SK-N-SH (cell line): Measurements from ENCODE around the gene SIGLEC6. TPM values are rescaled to one million over a fixed set of nuclear protein-coding genes. Genes with fewer than 3 reads are reported as not detected.

ENCODE experiments used
- CTCF ChIA-PET: fragments of 300-600, 350-600 bp; formaldehyde crosslinking; extraction: SDS; loops from one replicate; lab custom pipeline; 2021; lab: Yijun Ruan, JAX
- POLR2A ChIA-PET: fragments of 350-600 bp; sonication (Branson Sonifier 250); formaldehyde crosslinking; extraction: SDS; loops from one replicate; lab custom pipeline; 2020; ENCODE audit warnings: antibody characterized with exemption, inconsistent platforms; lab: Yijun Ruan, JAX
- DNase-seq: peaks from one replicate; pipeline ENCODE4 v3.0.0; 2012
- H2AFZ ChIP-seq: fragments of 200-600 bp; sonication (generic); 2 replicates; pipeline ENCODE4 v1.8.1; 2016; ENCODE audit warnings: antibody characterized with exemption, mild to moderate bottlenecking, low read depth
- H3F3A ChIP-seq: fragments of 200-600 bp; sonication (generic); replicated peaks from 2 replicates; pipeline ENCODE3; 2016; ENCODE audit warnings: antibody characterized with exemption, mild to moderate bottlenecking; ENCODE audit not compliant: insufficient read depth
- H3K27ac ChIP-seq, 2 experiments: fragments of 200-500 bp in 1 of 2; fragments of 200-600 bp in 1 of 2; sonication (Bioruptor generic) in 1 of 2; sonication (generic), shearing (Covaris generic) in 1 of 2; 2 replicates each; pipeline versions ENCODE4 v1.5.1 to v1.6.1; 2014 to 2016; ENCODE audit warnings: low read depth in 2 of 2, inconsistent platforms in 1 of 2, low read length in 1 of 2, mild to moderate bottlenecking in 1 of 2, mixed read lengths in 1 of 2
- H3K27me3 ChIP-seq: fragments of 200-600 bp; sonication (generic), shearing (Covaris generic); 2 replicates; pipeline ENCODE4 v1.6.1; 2016; ENCODE audit warnings: mixed run types; ENCODE audit not compliant: insufficient read depth
- H3K36me3 ChIP-seq, 2 experiments: fragments of 200-500 bp in 1 of 2; fragments of 200-600 bp in 1 of 2; sonication (Bioruptor generic) in 1 of 2; sonication (generic) in 1 of 2; replicated peaks in 1 of 2; 2 replicates each; pipeline versions ENCODE3 to v1.5.1; 2014 to 2016; ENCODE audit warnings: low read length in 1 of 2, mild to moderate bottlenecking in 1 of 2; ENCODE audit not compliant: insufficient read depth in 2 of 2, control insufficient read depth in 1 of 2
- H3K4me1 ChIP-seq, 2 experiments: fragments of 200-500 bp in 1 of 2; fragments of 200-600 bp in 1 of 2; sonication (Bioruptor generic) in 1 of 2; sonication (generic), shearing (Covaris generic) in 1 of 2; 2 replicates each; pipeline versions ENCODE4 v1.5.1 to v1.6.1; 2014 to 2016; ENCODE audit warnings: low read depth in 1 of 2, low read length in 1 of 2, mixed run types in 1 of 2; ENCODE audit not compliant: insufficient read depth in 2 of 2, control insufficient read depth in 1 of 2
- H3K4me2 ChIP-seq: fragments of 200-600 bp; sonication (generic), shearing (Covaris generic); 2 replicates; pipeline ENCODE4 v1.6.1; 2017; ENCODE audit warnings: mixed run types
- H3K4me3 ChIP-seq, 2 experiments: fragments of 200-500 bp in 1 of 2; fragments of 200-600 bp in 1 of 2; sonication (Bioruptor generic) in 1 of 2; sonication (generic), shearing (Covaris generic) in 1 of 2; 2 replicates each; pipeline versions ENCODE4 v1.5.1 to v1.8.1; 2014 to 2016; ENCODE audit warnings: low read depth in 2 of 2, inconsistent platforms in 1 of 2, low read length in 1 of 2, mild to moderate bottlenecking in 1 of 2, mixed read lengths in 1 of 2, moderate library complexity in 1 of 2
- H3K79me2 ChIP-seq: fragments of 200-600 bp; sonication (generic); 2 replicates; pipeline ENCODE4 v1.8.1; 2017; ENCODE audit warnings: mild to moderate bottlenecking; ENCODE audit not compliant: insufficient read depth
- H3K9ac ChIP-seq: fragments of 200-600 bp; sonication (generic); 2 replicates; pipeline ENCODE4 v1.6.1; 2017; ENCODE audit warnings: mixed run types
- H3K9me2 ChIP-seq: fragments of 200-600 bp; sonication (generic); 2 replicates; pipeline ENCODE4 v1.6.1; 2017; ENCODE audit warnings: mixed run types
- H3K9me3 ChIP-seq: fragments of 200-600 bp; sonication (generic); 2 replicates; pipeline ENCODE4 v1.6.1; 2017; ENCODE audit warnings: mixed run types, mild to moderate bottlenecking, moderate library complexity
- H4K20me1 ChIP-seq: fragments of 200-600 bp; sonication (generic); 2 replicates; pipeline ENCODE4 v1.6.1; 2017; ENCODE audit warnings: mild to moderate bottlenecking, mixed run types; ENCODE audit not compliant: insufficient read depth
- CHD2 ChIP-seq: fragments of 150-350 bp; IDR thresholded peaks from 2 replicates; pipeline ENCODE4 v1.6.1; 2018; ENCODE audit warnings: low read length; ENCODE audit not compliant: partially characterized antibody
- EP300 ChIP-seq, 2 experiments: IDR thresholded peaks; 2 replicates each; pipeline versions ENCODE4 v1.4.0 to v1.6.1; 2012; ENCODE audit warnings: borderline replicate concordance in 1 of 2, low read depth in 1 of 2, low read length in 1 of 2
- FOSL2 ChIP-seq: IDR thresholded peaks from 2 replicates; pipeline ENCODE4 v1.4.0; 2012; ENCODE audit warnings: low read depth, mild to moderate bottlenecking, moderate library complexity, borderline replicate concordance
- FOXJ3 ChIP-seq: sonication (generic); formaldehyde crosslinking; IDR thresholded peaks from 2 replicates; pipeline ENCODE4 v1.5.1; 2020; ENCODE audit warnings: mild to moderate bottlenecking, missing genetic modification reagents
- NRF1 ChIP-seq: IDR thresholded peaks from 2 replicates; pipeline ENCODE4 v1.6.1; 2012; ENCODE audit warnings: low read depth, mild to moderate bottlenecking, low read length
- POLR2AphosphoS5 ChIP-seq: IDR thresholded peaks from 2 replicates; pipeline ENCODE4 v1.6.1; 2012; ENCODE audit warnings: low read depth, low read length
- RAD21 ChIP-seq: IDR thresholded peaks from 2 replicates; pipeline ENCODE4 v1.6.1; 2012; ENCODE audit warnings: mild to moderate bottlenecking, low read length
- RXRA ChIP-seq: IDR thresholded peaks from 2 replicates; pipeline ENCODE4 v1.4.0; 2012; ENCODE audit warnings: low read depth, mild to moderate bottlenecking, borderline replicate concordance
- SIN3A ChIP-seq: IDR thresholded peaks from 2 replicates; pipeline ENCODE4 v1.6.1; 2012; ENCODE audit warnings: low read depth, mild to moderate bottlenecking, low read length, moderate library complexity, borderline replicate concordance
- SMC3 ChIP-seq: IDR thresholded peaks from 2 replicates; pipeline ENCODE4 v1.6.1; 2012; ENCODE audit warnings: low read depth, low read length, improper control_type of control experiment
- YY1 ChIP-seq: IDR thresholded peaks from 2 replicates; pipeline ENCODE4 v1.4.0; 2012; ENCODE audit warnings: low read depth, mild to moderate bottlenecking
- WGBS: methylation state at CpG from one replicate; pipeline ENCODE4 v1.1.6; 2017; ENCODE audit warnings: low lambda C conversion rate; 5-methylcytosine and 5-hydroxymethylcytosine counted together
- polyA plus RNA-seq, 3 experiments: library from polyadenylated mRNA; depleted of rRNA; stranded (reverse); fragments of >200 nt; gene quantifications; 2 replicates each; pipeline ENCODE4 v1.2.3, GENCODE V29; 2012
- TF ChIP-seq, protein P1 (sequence below): IDR thresholded peaks from 2 replicates; pipeline ENCODE4 v1.6.1; 2012; ENCODE audit warnings: mild to moderate bottlenecking, low read depth, low read length, moderate library complexity

The SIGLEC6 gene
- polyA plus RNA-seq, 1 of the 3 experiments (the other 2 are of a cell fraction) = not detected

- POLR2A ChIA-PET = no interaction called here
Observed at GRCh38 chr19:51480590-51480989, 50.9 kb downstream of the SIGLEC6 start.

DNA sequence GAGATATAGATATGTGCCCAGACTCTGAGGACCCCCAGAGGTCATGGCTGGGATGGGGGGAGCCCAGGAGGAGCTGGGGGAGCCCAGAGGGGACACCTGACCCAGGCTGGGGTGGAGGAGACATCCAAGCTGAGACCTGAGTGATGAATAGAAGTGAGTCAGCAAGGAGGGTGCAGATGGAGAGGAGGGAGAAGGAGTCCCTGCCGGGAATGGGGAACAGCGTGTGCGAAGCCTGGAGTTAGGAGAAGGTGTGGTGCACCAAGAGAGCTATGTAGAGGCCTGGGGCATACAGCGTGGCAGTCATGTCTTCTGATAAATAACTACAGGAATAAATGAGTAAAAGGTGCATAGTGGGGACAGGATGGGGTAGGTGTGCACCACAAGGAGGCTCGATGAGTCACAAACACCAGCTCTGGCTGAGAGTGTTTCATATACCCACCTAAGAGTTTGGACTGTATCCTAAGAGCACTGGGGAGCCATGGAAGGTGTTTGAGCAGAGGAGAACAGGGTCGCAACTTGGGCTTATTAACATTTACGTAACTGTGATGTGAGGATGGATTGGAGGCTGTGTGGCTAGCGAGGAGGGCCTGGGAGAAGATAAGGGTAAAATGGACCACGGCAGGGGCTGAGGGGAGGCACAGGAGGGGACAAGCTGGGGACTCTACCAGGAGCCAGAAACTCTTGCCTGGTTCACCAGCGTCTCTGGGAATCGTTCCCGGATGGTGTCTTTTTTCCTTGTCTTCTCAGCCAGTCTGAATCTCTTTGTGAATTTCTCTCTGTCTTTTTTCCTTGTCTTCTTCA is 51.7 kb downstream of the SIGLEC6 start:
- H3K27me3 ChIP-seq = peaks cover 16% of the 10 kb centered on the region; the same call in 1 of the 2 replicates
- ChIA-PET CTCF (interaction anchor here (1.3 to 5.1 kb wide), 3 partner anchors 6 to 177 kb away, joined by 5 to 46 read pairs (median 7); no protein-coding TSS in a partner anchor), POLR2A (no interaction called here)

More at GRCh38 chr19:51480590-51480989, 50.9 kb downstream of the SIGLEC6 start:
- H3K36me3 ChIP-seq = no peaks in the 10 kb centered on the region
- no peaks in the 10 kb centered on the region for H3F3A ChIP-seq
- TF ChIP-seq POLR2AphosphoS5 = no peak
- TF ChIP-seq, protein P1, sequence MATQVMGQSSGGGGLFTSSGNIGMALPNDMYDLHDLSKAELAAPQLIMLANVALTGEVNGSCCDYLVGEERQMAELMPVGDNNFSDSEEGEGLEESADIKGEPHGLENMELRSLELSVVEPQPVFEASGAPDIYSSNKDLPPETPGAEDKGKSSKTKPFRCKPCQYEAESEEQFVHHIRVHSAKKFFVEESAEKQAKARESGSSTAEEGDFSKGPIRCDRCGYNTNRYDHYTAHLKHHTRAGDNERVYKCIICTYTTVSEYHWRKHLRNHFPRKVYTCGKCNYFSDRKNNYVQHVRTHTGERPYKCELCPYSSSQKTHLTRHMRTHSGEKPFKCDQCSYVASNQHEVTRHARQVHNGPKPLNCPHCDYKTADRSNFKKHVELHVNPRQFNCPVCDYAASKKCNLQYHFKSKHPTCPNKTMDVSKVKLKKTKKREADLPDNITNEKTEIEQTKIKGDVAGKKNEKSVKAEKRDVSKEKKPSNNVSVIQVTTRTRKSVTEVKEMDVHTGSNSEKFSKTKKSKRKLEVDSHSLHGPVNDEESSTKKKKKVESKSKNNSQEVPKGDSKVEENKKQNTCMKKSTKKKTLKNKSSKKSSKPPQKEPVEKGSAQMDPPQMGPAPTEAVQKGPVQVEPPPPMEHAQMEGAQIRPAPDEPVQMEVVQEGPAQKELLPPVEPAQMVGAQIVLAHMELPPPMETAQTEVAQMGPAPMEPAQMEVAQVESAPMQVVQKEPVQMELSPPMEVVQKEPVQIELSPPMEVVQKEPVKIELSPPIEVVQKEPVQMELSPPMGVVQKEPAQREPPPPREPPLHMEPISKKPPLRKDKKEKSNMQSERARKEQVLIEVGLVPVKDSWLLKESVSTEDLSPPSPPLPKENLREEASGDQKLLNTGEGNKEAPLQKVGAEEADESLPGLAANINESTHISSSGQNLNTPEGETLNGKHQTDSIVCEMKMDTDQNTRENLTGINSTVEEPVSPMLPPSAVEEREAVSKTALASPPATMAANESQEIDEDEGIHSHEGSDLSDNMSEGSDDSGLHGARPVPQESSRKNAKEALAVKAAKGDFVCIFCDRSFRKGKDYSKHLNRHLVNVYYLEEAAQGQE = peak; percentile 95
- no peaks in the 10 kb centered on the region for H3K9me3 ChIP-seq
- no peaks in the 10 kb centered on the region for H3K79me2 ChIP-seq
- H3K9ac ChIP-seq = no peak overlapping the region
- H3K4me2 ChIP-seq = no peak overlapping the region
- CTCF ChIA-PET = interaction anchor here (1.6 to 5.1 kb wide), 4 partner anchors 7 to 297 kb away, joined by 4 to 46 read pairs (median 10); no protein-coding TSS in a partner anchor
- no peaks in the 10 kb centered on the region for H3K9me2 ChIP-seq
- WGBS = 26% methylated on average over 8 of the region's 8 CpGs
- H3K27me3 ChIP-seq = peaks cover 16% of the 10 kb centered on the region; the same call in 1 of the 2 replicates
- no peak for DNase-seq
- H3K4me3 ChIP-seq = no peak overlapping the region
- no peaks in the 10 kb centered on the region for H4K20me1 ChIP-seq
- no peak overlapping the region for H3K27ac ChIP-seq
- no peaks in the 10 kb centered on the region for H3K4me1 ChIP-seq
- no peak overlapping the region for H2AFZ ChIP-seq

More for the DNA sequence above, 51.7 kb downstream of the SIGLEC6 start:
- 12% methylated on average over 12 of the region's 12 CpGs for WGBS
- Histone ChIP-seq H3K4me1 (no peaks in the 10 kb centered on the region), H3F3A (no peaks in the 10 kb centered on the region), H3K36me3 (no peaks in the 10 kb centered on the region), H3K4me3 (no peak overlapping the region), H3K9me2 (no peaks in the 10 kb centered on the region), H3K9ac (no peak overlapping the region), H3K9me3 (no peaks in the 10 kb centered on the region), H3K79me2 (no peaks in the 10 kb centered on the region), H3K27ac (no peak overlapping the region), H2AFZ (no peak overlapping the region), H3K4me2 (no peak overlapping the region), H4K20me1 (no peaks in the 10 kb centered on the region)
- DNase-seq = no peak
- TF ChIP-seq FOXJ3 (no peak), SIN3A (no peak), NRF1 (no peak), SMC3 (no peak), EP300 (IDR thresholded peaks at IDR 0.05; ENCODE audit: borderline replicate concordance in 1 of 2, low read depth in 1 of 2, low read length in 1 of 2) (no peak), RAD21 (no peak), RXRA (no peak), YY1 (no peak), CHD2 (no peak), FOSL2 (no peak)
